Uterus (tissue), 4 donors: ENCODE measurements around the gene PSMA8. TPM values are rescaled to one million over a fixed set of nuclear protein-coding genes. Genes with fewer than 3 reads are reported as not detected.

Source experiments
- DNase-seq, 2 donors: peaks; one replicate each; pipeline ENCODE4 v3.0.0-alpha.2; 2019 to 2020
- H3K27ac ChIP-seq, 2 donors: fragments of 200-600 bp; sonication (generic); 1 replicate in 1 of 2; 2 replicates in 1 of 2; pipeline ENCODE4 v1.5.1; 2016 to 2018
- H3K27me3 ChIP-seq, 2 donors: fragments of 200-600 bp; sonication (generic); one replicate each; pipeline ENCODE4 v1.5.1; 2018 to 2019; ENCODE audit warnings: control low read depth in 1 of 2
- H3K36me3 ChIP-seq, 2 donors: fragments of 200-600 bp; sonication (generic); one replicate each; pipeline ENCODE4 v1.5.1; 2019; ENCODE audit warnings: control low read depth in 1 of 2
- H3K4me1 ChIP-seq, 2 donors: fragments of 200-600 bp; sonication (generic); one replicate each; pipeline ENCODE4 v1.5.1; 2018 to 2019; ENCODE audit warnings: control low read depth in 1 of 2
- H3K4me3 ChIP-seq, 2 donors: fragments of 200-600 bp; sonication (generic); 1 replicate in 1 of 2; 2 replicates in 1 of 2; pipeline ENCODE4 v1.5.1; 2018 to 2019; ENCODE audit warnings: mild to moderate bottlenecking in 1 of 2
- H3K9me3 ChIP-seq, 2 donors: fragments of 200-600 bp; sonication (generic); one replicate each; pipeline ENCODE4 v1.5.1; 2019; ENCODE audit warnings: control low read depth in 1 of 2
- CTCF ChIP-seq, 4 experiments: fragments of 200-600 bp in 2 of 4; fragments of 450-650 bp in 2 of 4; sonication (generic) in 2 of 4; IDR thresholded peaks; one replicate each; pipeline ENCODE4 v1.5.1; 2016 to 2019; ENCODE audit warnings: antibody characterized with exemption in 4 of 4, mild to moderate bottlenecking in 2 of 4, moderate library complexity in 1 of 4
- POLR2A ChIP-seq, 2 donors: fragments of 450-650 bp; IDR thresholded peaks; one replicate each; pipeline ENCODE4 v1.6.1; 2016; ENCODE audit warnings: antibody characterized with exemption in 2 of 2, mild to moderate bottlenecking in 1 of 2, moderate library complexity in 1 of 2
- intact Hi-C: fragments of 100-400 bp; cut with DNase I; formaldehyde crosslinking; loops from one replicate; pipeline ENCODE4 v1.15.1; 2023; ENCODE audit warnings: low total_unique reads
- total RNA-seq, 4 donors: library from RNA; depleted of rRNA in 3 of 4; stranded (reverse); fragments of >200 nt in 3 of 4; gene quantifications; one replicate each; pipeline versions ENCODE4 v1.1.0 to v1.2.4, GENCODE V29; 2014 to 2023
- donor health status: DM: yes; HTN: yes; CAD: no.

PSMA8 gene
- total RNA-seq, 4 donors from 2014 or later = not detected

- Histone ChIP-seq H3K27ac (no peak overlapping the region), H3K36me3 (no peaks in the 10 kb centered on the region), H3K4me3 (no peak overlapping the region), H3K4me1 (no peaks in the 10 kb centered on the region), H3K9me3 (no peaks in the 10 kb centered on the region), H3K27me3 (no peaks in the 10 kb centered on the region)
- intact Hi-C loops = no loop called here
- TF ChIP-seq CTCF (IDR thresholded peaks at IDR 0.05) (no peak), POLR2A (IDR thresholded peaks at IDR 0.05) (no peak)
- DNase-seq = no peak
Observed at GRCh38 chr18:26207937-26208336, 74.3 kb downstream of the PSMA8 start.

GRCh38 chr18:26208977-26209376, 75.3 kb downstream of the PSMA8 start:
- Histone ChIP-seq H3K27ac (no peak overlapping the region), H3K36me3 (no peaks in the 10 kb centered on the region), H3K4me1 (no peaks in the 10 kb centered on the region), H3K9me3 (no peaks in the 10 kb centered on the region), H3K27me3 (no peaks in the 10 kb centered on the region), H3K4me3 (no peak overlapping the region)
- DNase-seq = no peak
- TF ChIP-seq CTCF (IDR thresholded peaks at IDR 0.05) (no peak), POLR2A (IDR thresholded peaks at IDR 0.05) (no peak)
- intact Hi-C loops = no loop called here

GRCh38 chr18:26210147-26210546, 76.5 kb downstream of the PSMA8 start:
- Histone ChIP-seq H3K4me1 (no peaks in the 10 kb centered on the region), H3K36me3 (no peaks in the 10 kb centered on the region), H3K9me3 (no peaks in the 10 kb centered on the region), H3K4me3 (no peak overlapping the region), H3K27me3 (no peaks in the 10 kb centered on the region), H3K27ac (no peak overlapping the region)
- TF ChIP-seq CTCF (IDR thresholded peaks at IDR 0.05) (no peak), POLR2A (IDR thresholded peaks at IDR 0.05) (no peak)
- no peak for DNase-seq
- intact Hi-C loops = no loop called here

- no peak overlapping the region for H3K4me3 ChIP-seq
- H3K27ac ChIP-seq = no peak overlapping the region
- intact Hi-C loops = no loop called here
Observed at GRCh38 chr18:26215247-26215970, 81.7 kb downstream of the PSMA8 start.

GRCh38 chr18:26225022-26225693, 91.5 kb downstream of the PSMA8 start:
- Histone ChIP-seq H3K36me3 (no peaks in the 10 kb centered on the region), H3K27ac (no peak overlapping the region), H3K27me3 (no peaks in the 10 kb centered on the region), H3K4me3 (no peak overlapping the region), H3K9me3 (no peaks in the 10 kb centered on the region), H3K4me1 (peaks cover 0 to 7% of the 10 kb centered on the region in 2 donors)
- intact Hi-C loops = no loop called here
- TF ChIP-seq CTCF (IDR thresholded peaks at IDR 0.05) (no peak), POLR2A (IDR thresholded peaks at IDR 0.05) (no peak)
- DNase-seq = no peak

More at GRCh38 chr18:26215247-26215970, 81.7 kb downstream of the PSMA8 start:
- H3K27me3 ChIP-seq = no peaks in the 10 kb centered on the region
- no peaks in the 10 kb centered on the region for H3K4me1 ChIP-seq
- TF ChIP-seq POLR2A (IDR thresholded peaks at IDR 0.05) = no peak
- no peaks in the 10 kb centered on the region for H3K36me3 ChIP-seq
- DNase-seq = no peak
- no peaks in the 10 kb centered on the region for H3K9me3 ChIP-seq
